ENCODE data around the gene RTP3.
A peak's percentile ranks its signal among the peaks of the same experiment; 100 is the strongest.
"Not testable (repeated sequence)": the region's sequence is repeated elsewhere in the genome, so short reads cannot be mapped to it uniquely, and the experiment has no call there.

Gene RTP3

DNA sequence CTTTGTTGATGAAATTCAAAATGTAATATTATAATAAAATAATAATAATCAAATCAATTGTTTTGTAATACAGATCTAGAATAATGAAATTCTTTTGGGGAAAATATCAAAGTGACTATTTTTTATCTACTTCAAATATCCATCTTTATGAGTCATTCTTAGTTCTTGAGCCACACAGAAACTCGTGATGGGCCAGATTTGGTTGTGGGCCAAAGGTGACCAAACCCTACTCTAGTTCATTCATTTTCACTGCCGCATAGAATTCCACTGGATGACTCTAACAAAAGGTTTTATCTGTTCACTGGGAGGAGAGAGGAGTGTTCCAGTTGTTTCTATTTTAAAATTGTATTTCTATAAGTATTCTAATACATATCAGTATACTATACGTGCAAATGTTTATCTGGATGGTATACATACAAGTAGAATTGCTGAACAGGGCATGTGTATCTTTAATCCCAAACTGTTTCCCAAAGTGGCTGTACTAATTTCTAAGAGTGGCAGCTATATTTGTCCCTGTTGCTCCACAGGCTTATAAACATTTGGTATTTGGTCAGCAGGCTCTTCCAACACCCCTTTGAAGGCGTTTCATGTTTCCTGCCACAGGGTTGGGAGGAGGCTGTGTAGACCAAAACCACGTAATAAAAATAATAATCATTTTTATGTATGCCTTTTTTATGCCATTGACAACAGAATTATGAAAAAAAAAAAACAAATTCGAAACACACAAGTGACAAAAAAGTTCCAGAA is 7.3 kb upstream of the RTP3 start:
- DNase-seq (ENCODE audit: low read depth in 2 of 3, low spot score in 1 of 3), result no peak

DNA sequence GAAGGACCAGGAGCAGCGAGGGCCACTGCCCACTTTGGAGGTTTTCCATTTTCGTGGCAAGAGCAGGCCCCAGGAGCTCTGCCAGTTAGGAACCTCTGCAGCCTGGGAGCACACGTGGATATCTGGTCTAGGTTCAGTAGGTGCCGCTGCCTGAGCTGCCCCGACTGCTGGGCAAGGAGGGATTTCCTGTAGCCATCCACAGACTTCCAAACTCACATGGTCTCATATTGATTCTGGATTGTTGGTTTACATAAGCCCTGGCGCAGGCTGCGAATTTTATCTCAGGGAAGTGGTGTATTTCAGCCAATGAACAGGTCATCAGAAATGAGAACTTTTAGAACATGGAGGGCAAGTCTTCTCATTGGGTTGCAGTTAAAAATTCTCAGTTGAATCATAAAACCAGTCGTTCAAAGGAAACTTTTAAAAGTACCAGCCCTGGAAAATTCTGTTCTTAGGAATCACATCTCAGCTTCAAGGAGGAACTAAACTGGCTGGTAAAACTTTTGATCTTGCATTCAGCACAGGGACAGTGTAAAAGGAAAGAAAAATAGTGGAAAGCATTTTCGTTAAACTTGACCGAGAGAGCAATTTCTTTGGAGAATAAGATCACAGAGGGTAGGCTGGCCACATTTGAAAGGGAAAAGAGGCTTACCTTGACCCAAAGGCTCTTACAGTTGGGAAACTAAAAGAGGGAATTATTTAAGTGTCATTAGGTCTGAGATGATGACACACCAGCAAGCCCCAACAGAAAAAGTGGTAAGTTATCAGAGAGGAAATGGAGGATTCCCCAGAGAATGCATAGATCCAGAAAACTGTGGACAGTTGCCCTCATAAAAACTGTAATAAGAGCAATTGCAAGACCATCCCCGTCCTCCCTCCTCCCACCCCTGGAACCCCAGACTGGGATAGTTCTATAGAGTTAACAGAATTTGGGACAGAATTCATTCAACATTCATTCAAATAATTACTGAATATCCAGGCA is 6.4 kb upstream of the RTP3 start:
- no peak for DNase-seq (ENCODE audit: low read depth in 2 of 3, low spot score in 1 of 3)

GRCh38 chr3:46492890-46493547 is 4.8 kb upstream of the RTP3 start:
- DNase-seq (ENCODE audit: low read depth in 2 of 3, low spot score in 1 of 3), result no peak

- DNase-seq (ENCODE audit: low read depth in 2 of 3, low spot score in 1 of 3), result not testable (repeated sequence)
These were observed 3.3 kb upstream of the RTP3 start for GRCh38 chr3:46494491-46494890.

- DNase-seq (ENCODE audit: low read depth in 2 of 3, low spot score in 1 of 3), result no peak
These were observed 1.8 kb upstream of the RTP3 start for GRCh38 chr3:46495901-46496456.

DNA sequence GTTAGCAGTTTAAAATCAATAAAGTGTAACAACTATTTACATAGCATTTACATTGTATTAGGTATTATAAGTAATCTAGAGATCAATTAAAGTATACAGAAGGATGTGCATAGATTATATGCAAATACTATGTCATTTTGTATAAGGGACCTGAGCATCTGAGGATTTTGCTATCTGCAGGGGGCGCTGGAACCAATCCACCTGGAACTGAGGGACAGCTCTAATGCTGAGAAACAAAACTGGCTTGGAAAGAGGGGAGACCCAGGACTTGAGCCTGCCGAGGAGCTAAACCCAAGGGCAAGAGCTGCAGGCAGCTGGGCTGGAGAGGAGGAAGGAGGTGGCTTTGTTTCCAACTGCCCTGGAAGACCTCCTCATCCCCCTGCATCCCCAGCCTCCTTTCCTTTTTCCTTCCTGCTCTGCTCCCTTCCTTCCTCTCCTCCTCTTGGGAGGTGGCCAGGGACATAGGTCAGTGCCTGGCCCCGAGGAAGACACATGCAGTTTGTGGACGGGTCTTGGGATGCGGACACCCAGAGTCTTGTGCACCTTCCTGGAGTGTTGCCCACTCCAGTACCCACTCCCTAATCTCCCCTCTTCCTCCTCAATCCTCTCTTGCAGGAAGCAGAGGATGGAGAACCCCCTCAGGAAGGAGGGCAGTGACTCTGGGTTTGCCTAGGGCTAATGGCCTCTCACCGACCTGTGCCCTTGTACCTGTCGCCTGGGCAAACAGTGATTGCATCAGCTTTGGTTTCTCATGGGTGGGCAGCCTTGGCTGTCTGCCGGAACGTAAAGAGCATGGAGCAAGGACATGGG is 825 bp upstream of the RTP3 start:
- peak; percentile 7 to 32 (median 17) for DNase-seq (ENCODE audit: low read depth in 2 of 3, low spot score in 1 of 3)

- no peak for DNase-seq (ENCODE audit: low read depth in 2 of 3, low spot score in 1 of 3)
These were observed 1.2 kb downstream of the RTP3 start for GRCh38 chr3:46498916-46499519.

DNA sequence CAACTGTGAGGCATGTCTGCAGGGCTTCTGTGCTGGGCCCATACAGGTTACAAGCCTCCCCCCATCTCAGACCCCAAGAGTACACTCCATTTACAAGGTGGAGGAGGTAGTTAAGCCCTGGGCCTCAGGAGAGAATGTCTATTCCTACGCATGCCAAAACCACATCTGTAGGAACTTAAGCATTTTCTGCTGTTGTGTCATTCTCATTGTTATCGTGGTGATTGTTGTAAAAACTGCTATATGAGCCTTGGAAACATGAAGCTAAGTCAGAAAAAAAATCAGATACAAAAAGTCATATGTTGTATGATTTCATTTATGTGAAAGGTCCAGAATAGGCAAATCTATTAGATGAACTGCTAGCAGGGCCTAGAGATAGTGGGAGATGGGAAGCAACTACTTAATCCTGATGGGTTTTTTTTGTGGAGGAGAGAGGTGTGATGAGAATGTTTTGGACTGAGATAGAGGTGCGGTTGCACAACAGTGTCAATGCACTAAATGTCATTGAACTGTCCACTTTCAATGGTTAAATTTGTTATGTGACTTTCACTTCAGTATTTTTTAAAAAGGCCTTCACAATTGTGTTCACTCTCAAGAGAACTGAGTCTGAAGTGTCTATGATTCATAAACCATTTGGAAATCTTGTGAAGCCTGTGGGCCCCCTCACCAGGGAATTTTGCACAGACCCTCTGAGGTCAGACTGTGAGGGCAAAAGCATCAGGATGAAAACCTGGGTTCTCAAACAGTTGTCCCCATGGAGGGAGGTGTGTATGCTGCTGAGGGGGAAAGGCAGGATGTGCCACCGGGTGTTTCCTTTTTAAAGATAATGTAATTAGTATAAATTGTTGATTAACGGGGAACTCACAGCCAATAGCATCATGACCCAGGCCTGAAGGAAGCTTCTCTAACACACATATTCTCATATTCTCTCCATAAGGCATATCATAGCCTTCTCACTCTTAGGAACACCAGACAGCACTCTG is 3.2 kb downstream of the RTP3 start:
- no peak for DNase-seq (ENCODE audit: low read depth in 2 of 3, low spot score in 1 of 3)

DNA sequence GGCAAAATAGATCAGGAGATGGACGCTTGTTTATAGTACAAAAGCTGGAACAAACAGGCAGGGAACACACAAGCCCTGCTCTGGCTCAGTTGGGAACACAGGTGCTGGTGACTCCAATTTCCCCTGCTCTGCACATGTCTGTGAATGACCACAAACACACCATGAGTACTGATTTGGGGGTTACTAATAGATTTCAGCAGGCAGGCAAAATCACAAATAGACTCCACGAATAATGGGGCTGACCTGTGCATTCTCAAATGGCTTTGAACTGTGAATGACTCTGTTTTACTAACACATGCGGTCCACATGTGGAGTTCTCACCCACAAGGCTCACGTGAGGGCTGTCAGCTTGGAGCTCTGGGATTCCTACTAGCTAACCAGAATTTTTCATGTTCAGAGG is 3.9 kb downstream of the RTP3 start:
- DNase-seq (ENCODE audit: low read depth in 2 of 3, low spot score in 1 of 3), result no peak

GRCh38 chr3:46503200-46503874 is 5.6 kb downstream of the RTP3 start:
- no peak for DNase-seq (ENCODE audit: low read depth in 2 of 3, low spot score in 1 of 3)

- DNase-seq (ENCODE audit: low read depth in 2 of 3, low spot score in 1 of 3), result peak in 2 of 3 donors; percentile 13 to 14
These were observed 7.0 kb downstream of the RTP3 start for GRCh38 chr3:46504789-46505188.

DNA sequence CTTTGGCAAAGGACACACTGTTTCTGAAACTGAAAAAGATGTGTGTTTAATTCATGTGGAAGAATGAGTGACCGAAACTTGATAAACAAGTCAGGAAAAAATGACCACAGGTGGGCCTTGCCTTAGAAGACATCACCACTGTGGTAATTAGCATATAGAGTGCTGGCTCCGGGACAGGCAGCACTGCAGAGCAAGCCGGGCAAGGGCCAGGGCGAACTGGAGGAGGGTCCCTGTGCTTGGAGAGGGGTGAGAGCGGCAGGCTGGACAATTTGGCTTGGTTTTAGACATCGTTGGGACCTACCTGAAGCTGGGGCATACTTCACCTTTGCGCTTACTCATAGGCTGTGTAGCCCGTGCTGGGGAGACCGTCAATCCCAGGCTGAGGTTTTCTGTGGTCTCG is 8.2 kb downstream of the RTP3 start:
- no peak for DNase-seq (ENCODE audit: low read depth in 2 of 3, low spot score in 1 of 3)

GRCh38 chr3:46506526-46506925 is 8.8 kb downstream of the RTP3 start:
- DNase-seq (ENCODE audit: low read depth in 2 of 3, low spot score in 1 of 3), result no peak

- no peak for DNase-seq (ENCODE audit: low read depth in 2 of 3, low spot score in 1 of 3)
These were observed 11.2 kb downstream of the RTP3 start for GRCh38 chr3:46508850-46509591.

DNA sequence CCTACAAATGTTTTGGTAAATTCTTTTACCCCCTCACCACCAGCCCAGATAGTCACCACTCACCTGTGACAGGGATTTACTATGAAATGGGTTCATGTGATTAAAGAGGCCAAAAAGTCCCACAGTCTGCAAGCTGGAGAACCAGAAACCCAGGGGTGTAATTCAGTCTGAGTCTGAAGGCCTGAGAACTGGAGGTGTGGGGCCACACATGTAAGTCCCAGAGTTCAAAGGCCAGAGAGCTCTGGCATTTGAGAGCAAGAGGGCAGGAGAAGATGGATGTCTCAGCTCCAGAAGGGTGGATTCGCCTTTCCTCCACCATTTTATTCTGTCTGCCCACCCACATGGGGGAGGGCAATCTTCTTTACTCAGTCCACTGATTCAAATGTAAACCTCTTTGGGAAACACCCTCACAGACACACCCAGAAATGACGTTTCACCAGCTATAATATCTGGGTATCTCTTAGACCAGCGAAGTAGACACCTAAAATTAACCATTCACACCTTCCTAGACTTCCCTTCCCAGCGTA is 11.9 kb downstream of the RTP3 start:
- DNase-seq (ENCODE audit: low read depth in 2 of 3, low spot score in 1 of 3), result no peak

DNA sequence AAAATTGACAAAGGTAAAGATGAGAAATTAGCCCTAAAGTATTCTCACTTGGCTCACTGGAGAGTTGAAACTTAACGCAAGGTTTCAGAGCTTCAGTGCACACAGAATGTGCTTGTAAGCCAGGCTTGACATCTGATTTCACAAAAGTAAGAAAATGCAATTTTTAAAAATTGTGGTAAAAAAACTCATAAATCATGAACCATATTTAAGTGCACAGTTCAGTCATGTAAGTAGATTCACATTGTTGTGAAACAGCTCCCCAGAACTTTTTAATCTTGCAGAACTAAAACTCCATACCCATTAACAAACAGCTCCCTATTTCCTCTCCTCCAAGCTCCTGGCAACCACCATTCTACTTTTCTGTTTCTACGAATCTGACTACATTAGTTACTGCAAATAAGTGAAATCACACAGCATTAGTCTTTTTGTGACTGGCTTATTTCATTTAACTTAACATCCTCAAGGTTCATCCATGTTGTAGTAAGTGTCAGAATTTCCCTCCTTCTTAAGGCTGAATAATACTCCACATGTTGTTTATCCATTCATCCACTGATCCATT is 14.5 kb downstream of the RTP3 start:
- DNase-seq (ENCODE audit: low read depth in 2 of 3, low spot score in 1 of 3), result no peak

DNA sequence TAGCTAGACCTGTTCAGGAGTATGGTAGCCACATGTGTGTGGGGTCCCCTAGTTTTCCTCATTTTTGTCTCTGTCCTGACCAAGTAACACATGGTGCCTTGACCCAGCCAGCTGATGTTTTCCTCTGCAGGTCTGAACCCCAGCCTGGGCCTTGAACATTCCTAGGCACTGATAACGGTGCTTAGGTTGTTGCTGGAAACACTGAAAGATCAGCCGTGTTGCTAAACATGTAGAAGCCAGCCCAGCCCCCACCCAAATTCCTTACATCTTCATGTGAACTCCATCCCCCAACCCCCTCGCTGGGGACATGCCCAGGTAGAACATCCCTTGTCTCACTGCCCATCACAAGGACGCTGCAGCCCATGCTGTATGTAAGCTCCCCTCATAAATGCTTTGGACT is 18.7 kb downstream of the RTP3 start:
- DNase-seq (ENCODE audit: low read depth in 2 of 3, low spot score in 1 of 3), result no peak

Measured in stimulated activated CD4-positive, alpha-beta T cell treated with anti-CD3 and anti-CD28 coated beads, Interleukin-12 subunit alpha, Interleukin-12 subunit beta, amount 100 ng/mL, for 48 hours (primary cell).